ENCODE results near the gene ISLR2. TPM values are rescaled to one million over a fixed set of nuclear protein-coding genes. Genes with fewer than 3 reads are reported as not detected.

Gene ISLR2
- total and polyA plus RNA-seq, 2 donors from 2014 or later: 0.13 to 1.1 TPM

DNA sequence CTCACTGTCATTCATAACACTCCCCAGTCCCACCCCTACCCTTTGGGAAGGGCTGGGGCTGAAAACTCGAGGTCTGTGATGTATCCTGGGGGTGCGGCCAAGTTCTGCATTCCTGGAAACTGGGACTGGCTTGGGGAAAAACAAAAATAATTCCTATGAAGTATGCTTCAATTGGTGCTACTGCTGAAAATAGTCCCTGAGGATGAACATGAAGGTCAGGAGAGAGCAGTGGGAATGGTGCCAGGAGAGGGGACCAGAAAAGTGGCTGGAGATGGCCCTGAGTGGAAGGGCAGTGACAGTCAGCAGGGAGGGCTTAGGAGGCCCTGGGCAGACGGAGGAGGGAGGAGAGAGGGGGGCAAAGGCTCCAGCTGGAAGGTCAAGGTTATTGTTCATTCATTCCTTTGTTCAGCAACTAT is 38.3 kb downstream of the ISLR2 start:
- FAIRE-seq (no peak), DNase-seq (peak in 2 of 5 donors; percentile 62 to 69)
- intact Hi-C loops (cut with DNase I): no loop called here
- H3K9me3 ChIP-seq (ENCODE audit: control insufficient read depth in 2 of 3, insufficient read depth in 1 of 3, low read length in 3 of 3): no peaks in the 10 kb centered on the region
- TF ChIP-seq CTCF (IDR thresholded peaks at IDR 0.05; ENCODE audit: borderline replicate concordance, extremely low read depth, insufficient read depth): no peak
- H3K4me3 ChIP-seq (ENCODE audit: low read length in 3 of 3): no peak overlapping the region
- peaks cover 0 to 11% (median 8%) of the 10 kb centered on the region in 3 donors for H3K4me1 ChIP-seq (ENCODE audit: control insufficient read depth in 2 of 3, insufficient read depth in 2 of 3, low read depth in 1 of 3, low read length in 3 of 3)
- H3K9ac ChIP-seq (ENCODE audit: low read length in 3 of 3): no peak overlapping the region
- H3K27ac ChIP-seq (ENCODE audit: low read depth in 2 of 2, low read length in 2 of 2): no peak overlapping the region
- H3K36me3 ChIP-seq (ENCODE audit: control insufficient read depth in 2 of 3, insufficient read depth in 3 of 3, low read length in 3 of 3): no peaks in the 10 kb centered on the region
- no peaks in the 10 kb centered on the region for H3K27me3 ChIP-seq (ENCODE audit: control insufficient read depth, insufficient read depth, low read length)

GRCh38 chr15:74170071-74170844 is 39.9 kb downstream of the ISLR2 start:
- Histone ChIP-seq H3K27me3 (ENCODE audit: control insufficient read depth, insufficient read depth, low read length) (no peaks in the 10 kb centered on the region), H3K27ac (ENCODE audit: low read depth in 2 of 2, low read length in 2 of 2) (no peak overlapping the region), H3K36me3 (ENCODE audit: control insufficient read depth in 2 of 3, insufficient read depth in 3 of 3, low read length in 3 of 3) (no peaks in the 10 kb centered on the region), H3K4me1 (ENCODE audit: control insufficient read depth in 2 of 3, insufficient read depth in 2 of 3, low read depth in 1 of 3, low read length in 3 of 3) (peaks cover 0 to 18% (median 8%) of the 10 kb centered on the region in 3 donors), H3K9me3 (ENCODE audit: control insufficient read depth in 2 of 3, insufficient read depth in 1 of 3, low read length in 3 of 3) (no peaks in the 10 kb centered on the region), H3K9ac (ENCODE audit: low read length in 3 of 3) (no peak overlapping the region), H3K4me3 (ENCODE audit: low read length in 3 of 3) (no peak overlapping the region)
- TF ChIP-seq CTCF (IDR thresholded peaks at IDR 0.05; ENCODE audit: borderline replicate concordance, extremely low read depth, insufficient read depth): no peak
- intact Hi-C loops (cut with DNase I): no loop called here
- no peak for FAIRE-seq
- peak in 4 of 5 donors; percentile 67 to 85 (median 74) for DNase-seq

- no peak overlapping the region for H3K27ac ChIP-seq (ENCODE audit: low read depth in 2 of 2, low read length in 2 of 2)
- no peak for FAIRE-seq
- no peak for TF ChIP-seq CTCF (IDR thresholded peaks at IDR 0.05; ENCODE audit: borderline replicate concordance, extremely low read depth, insufficient read depth)
Observed at GRCh38 chr15:74170875-74171578, 40.6 kb downstream of the ISLR2 start.

More at GRCh38 chr15:74170875-74171578, 40.6 kb downstream of the ISLR2 start:
- Histone ChIP-seq H3K27me3 (ENCODE audit: control insufficient read depth, insufficient read depth, low read length) (no peaks in the 10 kb centered on the region), H3K4me1 (ENCODE audit: control insufficient read depth in 2 of 3, insufficient read depth in 2 of 3, low read depth in 1 of 3, low read length in 3 of 3) (peaks cover 0 to 18% (median 8%) of the 10 kb centered on the region in 3 donors), H3K4me3 (ENCODE audit: low read length in 3 of 3) (no peak overlapping the region), H3K36me3 (ENCODE audit: control insufficient read depth in 2 of 3, insufficient read depth in 3 of 3, low read length in 3 of 3) (no peaks in the 10 kb centered on the region), H3K9ac (ENCODE audit: low read length in 3 of 3) (no peak overlapping the region), H3K9me3 (ENCODE audit: control insufficient read depth in 2 of 3, insufficient read depth in 1 of 3, low read length in 3 of 3) (no peaks in the 10 kb centered on the region)
- intact Hi-C loops (cut with DNase I): no loop called here
- no peak for DNase-seq
